NCI-H82 treated with DMSO at 0.1 percent for 48 hours (cell line): ENCODE measurements around the gene LDLRAD4.
"Not testable (repeated sequence)": the region's sequence is repeated elsewhere in the genome, so short reads cannot be mapped to it uniquely, and the experiment has no call there.

ENCODE experiments used
- DNase-seq: peaks from one replicate; lab custom pipeline; 2025; ENCODE audit not compliant: unreplicated experiment; lab: John Stamatoyannopoulos, UW

The LDLRAD4 gene

GRCh38 chr18:13477147-13477683, 258.7 kb downstream of the LDLRAD4 start:
- DNase-seq, result no peak

GRCh38 chr18:13480571-13481255, 262.2 kb downstream of the LDLRAD4 start:
- no peak for DNase-seq

- no peak for DNase-seq
Observed at GRCh38 chr18:13481331-13481730, 262.8 kb downstream of the LDLRAD4 start.

- no peak for DNase-seq
Observed at GRCh38 chr18:13481820-13482617, 263.5 kb downstream of the LDLRAD4 start.

- DNase-seq, result no peak
Observed at GRCh38 chr18:13482618-13482945, 264.0 kb downstream of the LDLRAD4 start.

GRCh38 chr18:13483316-13484270, 265.0 kb downstream of the LDLRAD4 start:
- no peak for DNase-seq

GRCh38 chr18:13485182-13485581, 266.6 kb downstream of the LDLRAD4 start:
- DNase-seq, result no peak

- no peak for DNase-seq
Observed at GRCh38 chr18:13485604-13486003, 267.0 kb downstream of the LDLRAD4 start.

GRCh38 chr18:13486284-13486683, 267.7 kb downstream of the LDLRAD4 start:
- DNase-seq, result no peak

- no peak for DNase-seq
Observed at GRCh38 chr18:13486686-13487085, 268.1 kb downstream of the LDLRAD4 start.

GRCh38 chr18:13487237-13487636, 268.7 kb downstream of the LDLRAD4 start:
- no peak for DNase-seq

- DNase-seq, result no peak
Observed at GRCh38 chr18:13488281-13488929, 269.8 kb downstream of the LDLRAD4 start.

- DNase-seq, result not testable (repeated sequence)
Observed at GRCh38 chr18:13489303-13489702, 270.7 kb downstream of the LDLRAD4 start.

- no peak for DNase-seq
Observed at GRCh38 chr18:13491138-13491537, 272.6 kb downstream of the LDLRAD4 start.

- DNase-seq, result peak; percentile 9
Observed at GRCh38 chr18:13492314-13492713, 273.8 kb downstream of the LDLRAD4 start.

GRCh38 chr18:13493079-13493478, 274.5 kb downstream of the LDLRAD4 start:
- no peak for DNase-seq

- no peak for DNase-seq
Observed at GRCh38 chr18:13493725-13494124, 275.2 kb downstream of the LDLRAD4 start.

- no peak for DNase-seq
Observed at GRCh38 chr18:13494871-13495445, 276.4 kb downstream of the LDLRAD4 start.

GRCh38 chr18:13495961-13496360, 277.4 kb downstream of the LDLRAD4 start:
- no peak for DNase-seq

- DNase-seq, result no peak
Observed at GRCh38 chr18:13496691-13497281, 278.2 kb downstream of the LDLRAD4 start.
